HTR-8/SVneo (cell line): ENCODE results near the gene ALMS1.
A peak's percentile ranks its signal among the peaks of the same experiment; 100 is the strongest.
"Not testable (repeated sequence)": the region's sequence is repeated elsewhere in the genome, so short reads cannot be mapped to it uniquely, and the experiment has no call there.

ENCODE experiments used
- DNase-seq: peaks from one replicate; pipeline ENCODE4 v3.0.0; 2011; ENCODE audit warnings: low spot score, mixed read lengths; ENCODE audit not compliant: insufficient read length
- FAIRE-seq: peaks from 2 replicates; lab custom pipeline; 2011; peaks lifted over from hg19 to GRCh38; lab: Jason Lieb, UNC

The ALMS1 gene

GRCh38 chr2:73604589-73604988 lies 219.0 kb downstream of the ALMS1 start:
- FAIRE-seq, DNase-seq: not testable (repeated sequence)

GRCh38 chr2:73610111-73610510 lies 224.5 kb downstream of the ALMS1 start:
- FAIRE-seq (no peak), DNase-seq (no peak)

- FAIRE-seq (no peak), DNase-seq (no peak)
Measured at GRCh38 chr2:73611193-73611592, 225.6 kb downstream of the ALMS1 start.

GRCh38 chr2:73611867-73612266 lies 226.2 kb downstream of the ALMS1 start:
- DNase-seq (no peak), FAIRE-seq (no peak)

DNA sequence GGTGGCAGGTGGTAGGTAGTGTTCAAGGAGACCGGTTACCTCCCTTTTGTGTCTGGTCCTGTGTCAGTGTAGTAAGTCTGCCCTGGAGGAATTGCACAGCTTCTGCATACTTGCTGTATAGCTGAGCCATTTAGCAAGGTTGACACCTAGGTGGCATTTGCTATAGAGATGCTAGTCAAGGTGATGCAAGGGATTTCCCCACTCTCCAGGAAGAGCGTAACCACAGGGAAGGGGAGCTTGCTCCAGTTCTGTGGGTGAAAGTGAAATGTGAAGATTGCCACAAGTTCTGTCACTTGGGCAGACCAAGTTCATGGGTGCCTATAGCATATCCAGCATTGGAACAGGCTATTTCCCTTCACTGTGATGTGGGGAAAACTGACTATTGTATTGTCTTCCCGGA lies 228.5 kb downstream of the ALMS1 start:
- FAIRE-seq (no peak), DNase-seq (no peak)

DNA sequence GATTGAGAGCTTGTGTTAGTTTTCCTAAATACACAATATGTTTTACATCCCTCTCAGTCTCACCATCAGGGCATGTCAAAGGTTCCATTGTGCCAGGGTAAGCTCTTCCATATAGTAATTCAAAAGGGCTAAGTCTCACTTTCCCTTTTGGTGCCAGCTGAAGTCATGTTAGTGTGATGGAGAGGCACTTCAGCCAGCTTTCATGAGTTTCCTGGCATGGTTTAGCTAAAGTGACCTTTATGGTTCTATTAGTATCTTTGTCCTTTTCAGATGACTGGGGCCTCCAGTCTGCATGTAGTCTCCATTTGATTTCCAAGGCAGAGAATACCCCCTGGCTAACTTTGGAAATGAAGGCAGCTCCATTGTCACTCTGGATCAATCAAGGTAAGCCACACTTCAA lies 229.4 kb downstream of the ALMS1 start:
- no peak for FAIRE-seq
- DNase-seq = no peak

GRCh38 chr2:73619925-73620324 lies 234.3 kb downstream of the ALMS1 start:
- not testable (repeated sequence) for FAIRE-seq

DNA sequence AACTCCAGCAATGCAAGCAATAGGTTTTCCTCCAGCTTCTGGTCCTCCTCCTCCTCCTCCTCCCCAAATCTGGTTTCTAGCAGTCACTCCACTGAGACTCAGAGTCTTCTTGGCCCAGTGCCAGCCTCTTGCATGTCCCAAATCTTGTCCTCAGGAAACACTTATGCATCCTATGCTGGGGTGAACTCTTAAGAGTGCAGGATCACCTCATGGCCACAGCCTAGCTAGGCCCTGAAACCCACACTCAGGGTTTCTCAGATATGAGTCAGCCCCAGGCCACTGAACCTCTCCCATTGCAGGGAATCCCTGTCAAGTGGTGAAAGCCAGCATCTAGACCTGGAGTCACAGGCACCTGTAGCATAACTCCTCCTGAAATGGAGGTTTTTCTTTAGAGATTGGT lies 238.4 kb downstream of the ALMS1 start:
- FAIRE-seq = not testable (repeated sequence)

More at GRCh38 chr2:73619925-73620324, 234.3 kb downstream of the ALMS1 start:
- not testable (repeated sequence) for DNase-seq

DNA sequence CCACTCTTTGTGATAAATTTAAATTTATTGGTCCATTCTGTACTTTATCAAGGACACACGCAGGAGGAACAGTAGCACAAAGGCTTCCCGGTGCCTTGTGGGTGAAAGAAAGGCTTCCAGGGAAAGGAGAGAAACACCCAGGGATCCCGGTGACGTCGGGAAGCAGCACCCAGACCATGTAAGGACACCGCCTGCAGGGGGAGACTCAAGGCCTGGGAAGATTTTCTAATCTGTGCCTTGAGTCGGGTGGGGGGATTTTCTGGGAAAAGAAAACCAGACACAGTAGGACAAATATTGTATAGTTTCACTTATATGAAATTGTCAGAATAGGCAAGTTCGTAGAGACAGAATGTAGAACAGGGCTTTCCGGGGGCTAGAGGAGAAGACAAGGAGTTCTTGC lies 239.0 kb downstream of the ALMS1 start:
- FAIRE-seq, DNase-seq: not testable (repeated sequence)

More for the DNA sequence above, 238.4 kb downstream of the ALMS1 start:
- not testable (repeated sequence) for DNase-seq

DNA sequence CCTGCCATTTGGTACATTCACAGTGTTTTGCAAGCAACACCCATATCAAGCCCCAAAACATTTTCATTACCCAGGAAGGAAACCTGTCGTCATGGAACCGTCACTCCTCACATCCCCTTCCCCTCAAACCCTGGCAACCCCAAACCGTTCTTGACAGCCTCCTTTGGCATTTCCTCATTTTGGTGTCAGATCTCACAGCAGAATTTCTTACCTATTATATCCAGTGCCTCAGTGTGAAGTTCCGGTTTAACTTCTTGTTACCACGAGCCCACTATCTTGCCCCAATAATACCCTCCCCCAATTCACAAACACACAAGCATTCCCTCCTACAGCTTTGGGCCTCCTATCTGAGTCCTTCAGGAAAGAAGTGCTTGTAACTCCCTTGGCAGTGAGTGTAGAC lies 240.6 kb downstream of the ALMS1 start:
- FAIRE-seq = not testable (repeated sequence)

DNA sequence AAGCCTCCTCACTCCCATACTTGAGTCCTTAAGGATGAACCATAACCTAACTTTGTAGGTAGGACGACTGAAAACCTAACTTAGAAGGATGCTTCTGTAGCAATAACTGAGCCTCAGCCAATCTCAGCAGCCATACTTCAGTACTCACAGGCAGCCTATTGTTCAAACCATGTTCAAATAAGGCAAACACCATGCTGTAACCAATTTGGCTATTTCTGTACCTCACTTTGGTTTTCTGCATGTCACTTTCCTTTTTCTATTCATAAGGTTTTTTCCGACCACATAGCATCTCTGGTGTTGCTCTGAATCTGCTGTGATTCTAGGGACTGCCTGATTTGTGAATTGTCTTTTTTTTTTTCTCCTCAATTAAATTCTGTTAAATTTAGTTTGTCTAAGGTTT lies 242.9 kb downstream of the ALMS1 start:
- not testable (repeated sequence) for FAIRE-seq, DNase-seq

More for the DNA sequence above, 240.6 kb downstream of the ALMS1 start:
- not testable (repeated sequence) for DNase-seq

- DNase-seq = not testable (repeated sequence)
- peak; percentile 84 for FAIRE-seq
Measured at GRCh38 chr2:73630662-73631266, 245.1 kb downstream of the ALMS1 start.

GRCh38 chr2:73636977-73637376 lies 251.3 kb downstream of the ALMS1 start:
- FAIRE-seq, DNase-seq: not testable (repeated sequence)

- FAIRE-seq (no peak), DNase-seq (no peak)
Measured at GRCh38 chr2:73638429-73638828, 252.8 kb downstream of the ALMS1 start.

DNA sequence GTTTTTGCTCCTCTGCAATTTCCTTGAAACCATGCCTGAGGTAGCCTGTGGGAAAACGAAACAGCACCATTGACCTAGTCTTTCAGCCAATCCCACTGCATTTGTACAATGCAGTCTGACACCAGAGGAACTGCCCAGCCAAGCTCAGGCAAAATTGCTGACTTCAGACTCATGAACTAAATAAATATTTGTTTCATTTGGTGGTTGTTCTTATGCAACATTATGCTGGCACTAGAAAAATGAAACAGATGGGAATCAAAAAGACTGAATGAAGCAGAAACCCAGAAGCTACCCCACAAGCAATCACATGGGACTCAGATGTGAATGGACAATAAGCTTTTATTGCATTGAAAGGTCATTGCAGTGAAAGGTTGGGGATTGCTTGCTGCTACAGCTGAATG lies 254.9 kb downstream of the ALMS1 start:
- FAIRE-seq (no peak), DNase-seq (no peak)

- DNase-seq (no peak), FAIRE-seq (no peak)
Measured at GRCh38 chr2:73640946-73641766, 255.5 kb downstream of the ALMS1 start.

- FAIRE-seq (no peak), DNase-seq (no peak)
Measured at GRCh38 chr2:73641767-73642062, 256.1 kb downstream of the ALMS1 start.

DNA sequence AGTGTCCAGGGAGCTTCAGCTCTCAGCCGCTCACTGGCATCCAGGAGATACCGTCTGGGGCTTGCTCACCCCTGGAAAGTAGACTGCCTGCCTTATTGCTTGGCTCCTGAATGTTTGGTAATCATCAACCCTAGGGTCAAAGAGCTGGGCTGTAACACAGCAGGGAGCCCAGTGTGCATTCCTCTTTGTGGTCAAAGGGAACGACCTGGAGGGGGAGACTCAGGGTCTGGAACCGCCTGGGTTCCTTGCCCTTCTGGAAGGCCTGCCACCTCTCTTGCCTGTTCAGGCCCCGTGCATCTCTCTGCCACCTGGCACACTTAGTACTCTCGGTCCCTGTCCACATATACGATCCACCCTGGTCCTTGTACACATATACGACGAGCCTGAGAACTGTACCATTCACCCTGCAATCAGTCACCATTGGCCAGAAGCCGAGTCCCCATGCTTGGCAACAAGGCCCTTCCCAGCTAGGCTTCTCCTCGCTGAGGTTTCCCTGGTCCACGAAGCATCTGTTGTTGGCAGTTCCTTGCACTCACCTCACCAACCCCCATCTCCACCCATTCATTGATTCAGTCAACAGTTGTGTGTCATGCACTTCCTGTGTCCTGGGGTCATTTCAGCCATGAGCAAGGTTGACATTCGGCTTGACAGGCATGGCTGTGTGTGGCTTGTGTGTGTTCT lies 256.8 kb downstream of the ALMS1 start, which contains the start of gene NAT8:
TSS of gene NAT8 (minus strand) at position 85 of the 681 bp plus-strand sequence. CDS start 794 bp downstream, outside the sequence.
- FAIRE-seq (no peak), DNase-seq (no peak)

- DNase-seq, FAIRE-seq: not testable (repeated sequence)
Measured at GRCh38 chr2:73647690-73648089, 262.1 kb downstream of the ALMS1 start.

DNA sequence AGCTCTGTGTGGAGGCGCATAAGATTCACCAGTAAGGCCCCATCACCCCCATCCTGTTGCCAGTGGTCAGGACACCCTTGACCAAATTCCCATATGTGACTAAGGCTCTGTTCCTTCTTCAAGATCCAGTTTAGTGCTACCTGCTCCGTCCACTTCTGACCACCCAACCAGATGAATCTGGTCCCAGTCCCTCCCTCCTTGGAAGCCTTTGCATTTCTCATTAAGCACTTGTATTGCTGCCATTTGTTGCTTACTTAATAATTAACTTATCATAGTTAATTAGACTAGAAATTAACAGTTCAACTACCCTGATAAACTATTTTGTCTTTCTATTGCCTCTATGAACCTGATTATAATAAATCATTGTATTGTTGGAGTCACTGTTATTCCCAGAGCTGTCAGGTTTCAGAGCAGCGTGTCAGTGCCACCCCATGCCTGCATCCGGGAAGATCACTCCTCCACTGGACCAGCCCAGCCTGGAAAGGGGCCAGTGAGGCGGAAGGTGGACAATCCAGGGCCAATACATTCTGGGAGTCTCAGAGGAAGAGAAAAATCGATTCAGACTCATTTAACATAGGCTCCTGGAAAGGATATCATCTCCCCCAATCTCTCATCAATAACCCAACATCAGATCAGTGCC lies 266.1 kb downstream of the ALMS1 start:
- FAIRE-seq = no peak

More for the DNA sequence above, 266.1 kb downstream of the ALMS1 start:
- no peak for DNase-seq
